Pulmonary artery endothelial cell (primary cell): ENCODE measurements around the gene KIF26B. TPM values are rescaled to one million over a fixed set of nuclear protein-coding genes. Genes with fewer than 3 reads are reported as not detected.

ENCODE experiments used
- DNase-seq: peaks from one replicate; pipeline ENCODE4 v3.0.0-alpha.2; 2011; ENCODE audit warnings: low read depth, low spot score
- total RNA-seq: library from RNA; depleted of rRNA; stranded (reverse); fragments of >200 nt; gene quantifications from 2 replicates; pipeline ENCODE4 v1.2.3, GENCODE V29; 2014

Gene KIF26B
- total RNA-seq, 1 donor from 2014 or later: 0.13 TPM

- no peak for DNase-seq
Measured at GRCh38 chr1:245673881-245674414, 519.2 kb downstream of the KIF26B start.

GRCh38 chr1:245677461-245678240 lies 522.9 kb downstream of the KIF26B start:
- DNase-seq: no peak

DNA sequence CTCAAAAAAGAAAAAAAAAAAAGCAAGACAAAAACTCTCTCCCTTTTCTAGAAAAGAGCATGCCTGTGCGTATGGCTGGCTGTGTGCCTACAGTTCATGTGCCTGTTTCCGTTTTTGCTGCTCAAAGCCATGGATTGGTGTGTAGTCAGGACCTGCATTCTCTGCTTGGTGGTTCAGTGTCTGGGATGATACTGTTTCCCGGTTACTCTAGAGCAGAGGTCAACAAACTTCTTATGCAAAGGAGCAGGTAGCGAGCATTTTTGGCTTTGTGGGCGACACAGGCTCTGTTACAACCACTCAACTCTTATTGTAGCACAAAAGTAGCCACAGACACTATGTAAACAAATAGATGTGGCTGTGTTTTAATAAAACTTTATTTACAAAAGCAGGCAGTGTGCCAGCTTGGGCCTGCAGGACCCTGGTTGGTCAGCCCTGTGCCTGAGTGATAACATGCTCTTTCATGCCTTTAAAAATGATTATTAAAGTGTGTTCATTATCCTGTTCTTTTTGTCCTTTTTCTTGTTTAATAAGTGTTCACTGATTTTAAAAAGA lies 524.2 kb downstream of the KIF26B start:
- DNase-seq: no peak

GRCh38 chr1:245679821-245680780 lies 525.3 kb downstream of the KIF26B start:
- no peak for DNase-seq

- DNase-seq: no peak
Measured at GRCh38 chr1:245682638-245683628, 528.1 kb downstream of the KIF26B start.

- DNase-seq: no peak
Measured at GRCh38 chr1:245683676-245684075, 528.9 kb downstream of the KIF26B start.

- no peak for DNase-seq
Measured at GRCh38 chr1:245684166-245684565, 529.4 kb downstream of the KIF26B start.

GRCh38 chr1:245684571-245684970 lies 529.8 kb downstream of the KIF26B start:
- no peak for DNase-seq

DNA sequence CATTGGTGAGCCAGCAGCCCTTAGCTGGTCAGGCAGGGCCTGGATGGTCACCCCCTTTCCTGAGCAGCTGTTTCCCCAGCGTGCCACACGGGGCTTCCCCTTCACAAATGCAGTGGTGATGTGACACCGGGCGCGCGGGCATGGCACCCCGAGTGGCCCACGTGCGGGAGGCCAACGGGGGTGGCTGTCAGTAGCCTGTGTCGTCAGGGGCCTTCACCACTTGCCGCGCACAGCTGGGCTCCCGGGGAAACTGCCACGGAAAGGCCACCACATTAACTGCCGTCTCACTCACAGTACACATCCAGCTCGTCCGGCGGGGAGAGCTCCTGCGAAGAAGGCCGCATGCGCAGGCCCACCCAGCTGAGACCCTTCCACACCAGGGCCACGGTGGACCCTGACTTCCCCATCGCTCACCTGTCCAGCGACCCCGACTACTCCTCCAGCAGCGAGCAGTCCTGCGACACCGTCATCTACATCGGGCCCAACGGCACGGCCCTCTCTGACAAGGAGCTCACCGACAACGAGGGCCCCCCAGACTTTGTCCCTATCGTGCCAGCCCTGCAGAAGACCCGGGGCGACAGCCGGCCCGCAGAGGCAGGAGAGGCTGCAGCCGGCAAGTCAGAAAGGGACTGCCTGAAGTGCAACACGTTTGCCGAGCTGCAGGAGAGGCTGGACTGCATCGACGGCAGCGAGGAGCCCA lies 530.5 kb downstream of the KIF26B start:
- no peak for DNase-seq

DNA sequence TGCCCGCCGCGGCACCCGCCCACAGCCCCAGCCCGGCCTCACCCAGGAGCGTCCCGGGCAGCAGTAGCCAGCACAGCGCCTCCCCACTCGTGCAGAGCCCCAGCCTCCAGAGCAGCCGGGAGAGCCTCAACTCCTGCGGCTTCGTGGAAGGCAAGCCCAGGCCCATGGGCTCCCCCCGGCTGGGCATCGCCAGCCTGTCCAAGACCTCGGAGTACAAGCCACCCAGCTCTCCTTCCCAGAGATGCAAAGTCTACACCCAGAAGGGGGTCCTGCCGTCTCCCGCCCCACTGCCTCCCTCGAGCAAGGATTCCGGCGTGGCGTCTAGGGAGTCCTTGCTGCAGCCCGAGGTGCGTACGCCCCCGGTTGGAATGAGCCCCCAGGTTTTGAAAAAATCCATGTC lies 531.2 kb downstream of the KIF26B start:
- no peak for DNase-seq

DNA sequence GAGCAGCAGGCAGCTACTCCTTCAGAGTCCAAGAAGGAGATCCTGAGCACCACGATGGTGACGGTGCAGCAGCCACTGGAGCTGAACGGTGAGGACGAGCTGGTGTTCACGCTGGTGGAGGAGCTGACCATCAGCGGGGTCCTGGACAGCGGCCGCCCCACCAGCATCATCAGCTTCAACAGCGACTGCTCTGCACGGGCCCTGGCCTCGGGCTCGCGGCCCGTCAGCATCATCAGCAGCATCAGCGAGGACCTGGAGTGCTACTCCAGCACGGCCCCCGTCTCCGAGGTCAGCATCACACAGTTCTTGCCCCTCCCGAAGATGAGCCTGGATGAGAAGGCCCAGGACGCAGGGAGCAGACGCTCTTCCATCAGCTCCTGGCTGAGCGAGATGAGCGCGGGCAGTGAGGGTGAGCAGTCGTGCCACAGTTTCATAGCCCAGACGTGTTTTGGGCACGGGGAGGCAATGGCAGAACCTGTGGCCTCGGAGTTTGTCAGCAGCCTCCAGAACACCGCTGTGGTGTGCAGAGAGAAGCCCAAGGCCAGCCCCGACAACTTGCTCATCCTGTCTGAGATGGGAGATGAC lies 531.8 kb downstream of the KIF26B start:
- DNase-seq: no peak

DNA sequence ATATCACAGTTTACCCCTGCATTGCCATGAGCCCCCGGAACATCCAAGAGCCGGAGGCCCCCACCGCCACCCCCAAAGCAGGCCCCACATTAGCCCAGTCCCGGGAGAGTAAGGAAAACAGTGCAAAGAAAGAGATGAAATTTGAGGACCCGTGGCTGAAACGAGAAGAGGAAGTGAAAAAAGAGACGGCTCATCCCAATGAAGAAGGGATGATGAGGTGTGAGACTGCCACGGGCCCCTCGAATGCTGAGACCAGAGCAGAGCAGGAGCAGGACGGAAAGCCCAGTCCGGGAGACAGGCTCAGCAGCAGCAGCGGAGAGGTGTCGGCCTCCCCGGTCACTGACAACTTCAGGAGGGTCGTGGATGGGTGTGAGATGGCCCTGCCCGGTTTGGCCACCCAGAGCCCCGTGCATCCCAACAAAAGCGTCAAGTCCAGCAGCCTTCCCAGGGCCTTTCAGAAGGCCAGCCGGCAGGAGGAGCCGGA lies 532.4 kb downstream of the KIF26B start:
- DNase-seq: no peak

DNA sequence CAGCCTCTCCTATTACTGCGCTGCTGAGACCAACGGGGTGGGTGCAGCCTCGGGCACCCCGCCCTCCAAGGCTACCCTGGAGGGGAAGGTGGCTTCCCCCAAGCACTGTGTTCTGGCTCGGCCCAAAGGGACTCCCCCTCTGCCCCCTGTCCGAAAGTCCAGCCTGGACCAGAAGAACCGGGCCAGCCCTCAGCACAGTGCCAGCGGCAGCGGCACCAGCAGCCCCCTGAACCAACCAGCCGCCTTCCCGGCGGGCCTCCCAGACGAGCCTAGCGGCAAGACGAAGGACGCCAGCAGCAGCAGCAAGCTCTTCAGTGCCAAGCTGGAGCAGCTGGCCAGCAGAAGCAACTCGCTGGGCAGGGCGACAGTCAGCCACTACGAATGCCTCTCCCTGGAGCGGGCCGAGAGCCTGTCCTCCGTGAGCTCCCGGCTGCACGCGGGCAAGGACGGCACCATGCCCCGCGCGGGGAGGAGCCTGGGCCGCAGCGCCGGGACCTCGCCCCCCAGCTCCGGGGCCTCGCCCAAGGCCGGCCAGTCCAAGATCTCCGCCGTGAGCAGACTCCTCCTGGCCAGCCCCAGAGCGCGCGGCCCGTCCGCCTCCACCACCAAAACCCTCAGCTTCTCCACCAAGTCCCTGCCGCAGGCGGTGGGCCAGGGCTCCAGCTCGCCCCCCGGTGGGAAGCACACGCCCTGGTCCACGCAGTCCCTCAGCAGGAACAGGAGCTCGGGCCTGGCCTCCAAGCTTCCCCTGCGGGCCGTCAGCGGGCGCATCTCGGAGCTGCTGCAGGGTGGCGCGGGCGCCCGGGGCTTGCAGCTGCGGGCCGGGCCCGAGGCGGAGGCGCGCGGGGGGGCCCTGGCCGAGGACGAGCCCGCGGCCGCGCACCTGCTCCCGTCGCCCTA lies 533.1 kb downstream of the KIF26B start:
- DNase-seq: no peak

GRCh38 chr1:245688536-245689453 lies 534.0 kb downstream of the KIF26B start:
- no peak for DNase-seq

- DNase-seq: no peak
Measured at GRCh38 chr1:245690156-245690690, 535.4 kb downstream of the KIF26B start.

GRCh38 chr1:245690946-245691541 lies 536.3 kb downstream of the KIF26B start:
- DNase-seq: no peak

- no peak for DNase-seq
Measured at GRCh38 chr1:245691897-245692296, 537.1 kb downstream of the KIF26B start.
